GM23338 (cell line): ENCODE measurements around the gene MTOR. TPM values are rescaled to one million over a fixed set of nuclear protein-coding genes. Genes with fewer than 3 reads are reported as not detected.

Source experiments
- ATAC-seq: fragments of 200-7000 bp; cut with Tn5 transposase; 3 replicates; pipeline ENCODE4 v1.9.1; 2020
- DNase-seq: peaks from one replicate; pipeline ENCODE4 v3.0.0-alpha.2; 2015; ENCODE audit warnings: low spot score
- H2AFZ ChIP-seq: fragments of 200-600 bp; sonication (generic); 2 replicates; pipeline ENCODE4 v1.8.0; 2016; ENCODE audit warnings: antibody characterized with exemption, mild to moderate bottlenecking, moderate library complexity
- H3F3A ChIP-seq: fragments of 200-600 bp; sonication (generic); replicated peaks from 2 replicates; pipeline ENCODE4 v1.8.0; 2017; ENCODE audit warnings: antibody characterized with exemption, mixed run types, low read depth
- H3K27ac ChIP-seq: fragments of 200-600 bp; sonication (generic); 2 replicates; pipeline ENCODE4 v1.6.1; 2016; ENCODE audit warnings: low read depth
- H3K27me3 ChIP-seq: fragments of 200-600 bp; sonication (generic); 2 replicates; pipeline ENCODE4 v1.8.0; 2016; ENCODE audit warnings: mild to moderate bottlenecking, mixed run types, moderate library complexity; ENCODE audit not compliant: insufficient read depth
- H3K36me3 ChIP-seq: fragments of 200-600 bp; sonication (generic); 2 replicates; pipeline ENCODE4 v1.8.0; 2016; ENCODE audit warnings: mild to moderate bottlenecking; ENCODE audit not compliant: insufficient read depth
- H3K4me1 ChIP-seq: fragments of 200-600 bp; sonication (generic); 2 replicates; pipeline ENCODE4 v1.8.0; 2016; ENCODE audit warnings: mild to moderate bottlenecking, moderate library complexity; ENCODE audit not compliant: insufficient read depth
- H3K4me2 ChIP-seq: fragments of 200-600 bp; sonication (generic); 2 replicates; pipeline ENCODE4 v1.7.1; 2017; ENCODE audit warnings: mixed run types
- H3K4me3 ChIP-seq: fragments of 200-600 bp; sonication (generic); 2 replicates; pipeline ENCODE4 v1.6.1; 2016; ENCODE audit warnings: mixed run types
- H3K79me2 ChIP-seq: fragments of 200-600 bp; sonication (generic); replicated peaks from 2 replicates; pipeline ENCODE4 v1.8.0; 2017; ENCODE audit warnings: mild to moderate bottlenecking; ENCODE audit not compliant: insufficient read depth
- H3K9me2 ChIP-seq: fragments of 200-600 bp; sonication (generic); 2 replicates; pipeline ENCODE4 v1.8.0; 2017; ENCODE audit not compliant: insufficient read depth
- H4K20me1 ChIP-seq: fragments of 200-600 bp; sonication (generic); replicated peaks from 2 replicates; pipeline ENCODE4 v1.8.0; 2017; ENCODE audit warnings: mild to moderate bottlenecking; ENCODE audit not compliant: insufficient read depth
- H3K27ac Mint-ChIP-seq: 2 replicates; pipeline ENCODE4 v1.8.0; 2020; ENCODE audit warnings: inconsistent platforms, mild to moderate bottlenecking, moderate library complexity, mixed read lengths
- H3K27me3 Mint-ChIP-seq: 3 replicates; pipeline ENCODE4 v1.8.0; 2022; ENCODE audit warnings: low read depth, mild to moderate bottlenecking, moderate library complexity, mixed read lengths, inconsistent platforms; ENCODE audit not compliant: insufficient read depth, poor library complexity
- H3K36me3 Mint-ChIP-seq: 3 replicates; pipeline ENCODE4 v1.8.0; 2021; ENCODE audit warnings: low read depth, mild to moderate bottlenecking, inconsistent platforms, moderate library complexity, mixed read lengths
- H3K4me1 Mint-ChIP-seq: 3 replicates; pipeline ENCODE4 v1.8.0; 2020; ENCODE audit warnings: mild to moderate bottlenecking, inconsistent platforms, mixed read lengths
- H3K4me3 Mint-ChIP-seq: 3 replicates; pipeline ENCODE4 v1.8.0; 2021; ENCODE audit warnings: moderate library complexity, mild to moderate bottlenecking, inconsistent platforms, mixed read lengths
- H3K9me3 Mint-ChIP-seq: 3 replicates; pipeline ENCODE4 v1.8.0; 2020; ENCODE audit warnings: moderate library complexity, mild to moderate bottlenecking, inconsistent platforms, mixed read lengths
- CREB1 ChIP-seq: fragments of 250-450 bp; sonication (Bioruptor Pico); IDR thresholded peaks from 2 replicates; pipeline ENCODE4 v1.5.0; 2020; ENCODE audit warnings: low read depth, mild to moderate bottlenecking, moderate library complexity
- EZH2 ChIP-seq: fragments of 200-600 bp; sonication (generic); IDR thresholded peaks from one replicate; pipeline ENCODE4 v1.8.0; 2017; ENCODE audit warnings: antibody characterized with exemption, mild to moderate bottlenecking, low read depth; ENCODE audit not compliant: unreplicated experiment
- EZH2phosphoT487 ChIP-seq: fragments of 200-600 bp; sonication (generic); IDR thresholded peaks from one replicate; pipeline ENCODE4 v1.8.1; 2018; ENCODE audit warnings: antibody characterized with exemption; ENCODE audit not compliant: unreplicated experiment
- JUNB ChIP-seq: IDR thresholded peaks from one replicate; pipeline ENCODE4 v1.6.1; 2016; ENCODE audit warnings: antibody characterized with exemption; ENCODE audit not compliant: unreplicated experiment
- NANOG ChIP-seq: IDR thresholded peaks from 2 replicates; pipeline ENCODE4 v1.6.1; 2016; ENCODE audit warnings: antibody characterized with exemption, borderline replicate concordance
- POLR2AphosphoS5 ChIP-seq: IDR thresholded peaks from 2 replicates; pipeline ENCODE4 v1.6.1; 2016; ENCODE audit warnings: antibody characterized with exemption, low read depth
- STAT1 ChIP-seq: IDR thresholded peaks from one replicate; pipeline ENCODE4 v1.6.1; 2016; ENCODE audit warnings: antibody characterized with exemption; ENCODE audit not compliant: unreplicated experiment
- ZNF114 ChIP-seq: fragments of 250-450 bp; sonication (Bioruptor Pico); IDR thresholded peaks from 2 replicates; pipeline ENCODE4 v1.5.0; 2020; ENCODE audit warnings: mild to moderate bottlenecking, moderate library complexity
- ZNF331 ChIP-seq: fragments of 250-450 bp; sonication (Bioruptor Pico); IDR thresholded peaks from 2 replicates; pipeline ENCODE4 v1.5.0; 2020; ENCODE audit warnings: low read depth, mild to moderate bottlenecking, moderate library complexity
- polyA plus RNA-seq: library from polyadenylated mRNA; unstranded; fragments of >200 nt; fragmentation: Nextera tagmentation; extraction: Ambion mirVana; gene quantifications from 2 replicates; pipeline ENCODE4 v1.2.1, GENCODE V29; 2016
- total RNA-seq: library from RNA; depleted of rRNA; stranded (reverse); fragments of >200 nt; shearing (Covaris generic); gene quantifications from 2 replicates; pipeline ENCODE4 v1.2.3, GENCODE V29; 2014
- TF ChIP-seq, protein P1 (sequence below): IDR thresholded peaks from 2 replicates; pipeline ENCODE4 v1.6.1; 2016; ENCODE audit warnings: antibody characterized with exemption
- TF ChIP-seq, protein P2 (sequence below), 2 experiments: fragments of 200-600 bp in 1 of 2; sonication (generic) in 1 of 2; conservative IDR thresholded peaks; 2 replicates each; pipeline versions ENCODE4 v1.5.1 to v1.6.1; 2016 to 2017; ENCODE audit warnings: antibody characterized with exemption in 2 of 2, low read depth in 2 of 2, mild to moderate bottlenecking in 2 of 2, moderate library complexity in 1 of 2
- TF ChIP-seq, protein P3 (sequence below): IDR thresholded peaks from one replicate; pipeline ENCODE4 v1.6.1; 2018; ENCODE audit warnings: antibody characterized with exemption; ENCODE audit not compliant: unreplicated experiment
- TF ChIP-seq, protein P4 (sequence below): fragments of 250-450 bp; sonication (Bioruptor Pico); IDR thresholded peaks from 2 replicates; pipeline ENCODE4 v1.5.0; 2020; ENCODE audit warnings: mild to moderate bottlenecking, moderate library complexity

MTOR gene
- total and polyA plus RNA-seq, 2 experiments from 2014 or later: 22.8 to 98.0 TPM

DNA sequence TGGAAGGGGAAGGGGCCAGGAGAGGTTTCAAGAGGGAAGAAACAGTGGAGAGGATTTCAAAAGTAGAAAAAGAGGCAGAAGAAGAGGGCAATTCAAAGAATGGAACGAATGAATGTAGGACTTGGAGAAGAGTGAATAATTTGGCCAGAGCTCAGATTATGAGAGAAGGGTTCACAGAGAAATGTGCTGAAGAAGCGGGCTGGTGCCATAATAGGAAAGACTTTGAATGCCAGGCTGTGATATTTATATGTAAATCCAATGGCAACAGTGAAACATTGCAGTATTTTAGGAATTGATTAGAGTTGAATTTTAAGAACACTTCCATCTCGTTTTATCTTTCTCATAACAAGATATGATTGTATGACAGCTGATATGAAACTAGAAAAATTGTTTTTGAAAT is 109.2 kb downstream of the MTOR start:
- Histone ChIP-seq H4K20me1 (no peaks in the 10 kb centered on the region; the same call in 1 of the 2 replicates), H3K4me2 (no peak overlapping the region), H3K27ac (no peak overlapping the region; the same call in 1 of the 2 replicates), H3K4me1 (no peaks in the 10 kb centered on the region), H3F3A (0 out of 2 replicates have a peak, but pooled peaks cover 9% of the 10 kb centered on the region), H2AFZ (no peak overlapping the region), H3K79me2 (no peaks in the 10 kb centered on the region), H3K4me3 (no peak overlapping the region), H3K9me2 (no peaks in the 10 kb centered on the region), H3K36me3 (peaks cover 30% of the 10 kb centered on the region; the same call in 1 of the 2 replicates), H3K27me3 (no peaks in the 10 kb centered on the region)
- H3K27me3 Mint-ChIP-seq: peaks cover 1% of the 10 kb centered on the region
- H3K4me1 Mint-ChIP-seq: peaks cover 2% of the 10 kb centered on the region; the same call in 2 of the 3 replicates
- H3K36me3 Mint-ChIP-seq: peaks cover 38% of the 10 kb centered on the region
- no peak overlapping the region for H3K4me3 Mint-ChIP-seq
- TF ChIP-seq, protein P1, sequence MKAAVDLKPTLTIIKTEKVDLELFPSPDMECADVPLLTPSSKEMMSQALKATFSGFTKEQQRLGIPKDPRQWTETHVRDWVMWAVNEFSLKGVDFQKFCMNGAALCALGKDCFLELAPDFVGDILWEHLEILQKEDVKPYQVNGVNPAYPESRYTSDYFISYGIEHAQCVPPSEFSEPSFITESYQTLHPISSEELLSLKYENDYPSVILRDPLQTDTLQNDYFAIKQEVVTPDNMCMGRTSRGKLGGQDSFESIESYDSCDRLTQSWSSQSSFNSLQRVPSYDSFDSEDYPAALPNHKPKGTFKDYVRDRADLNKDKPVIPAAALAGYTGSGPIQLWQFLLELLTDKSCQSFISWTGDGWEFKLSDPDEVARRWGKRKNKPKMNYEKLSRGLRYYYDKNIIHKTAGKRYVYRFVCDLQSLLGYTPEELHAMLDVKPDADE: no peak
- TF ChIP-seq EZH2: no peak
- TF ChIP-seq CREB1 (CRISPR knock-in tag): no peak
- TF ChIP-seq EZH2phosphoT487: no peak
- TF ChIP-seq, protein P2, sequence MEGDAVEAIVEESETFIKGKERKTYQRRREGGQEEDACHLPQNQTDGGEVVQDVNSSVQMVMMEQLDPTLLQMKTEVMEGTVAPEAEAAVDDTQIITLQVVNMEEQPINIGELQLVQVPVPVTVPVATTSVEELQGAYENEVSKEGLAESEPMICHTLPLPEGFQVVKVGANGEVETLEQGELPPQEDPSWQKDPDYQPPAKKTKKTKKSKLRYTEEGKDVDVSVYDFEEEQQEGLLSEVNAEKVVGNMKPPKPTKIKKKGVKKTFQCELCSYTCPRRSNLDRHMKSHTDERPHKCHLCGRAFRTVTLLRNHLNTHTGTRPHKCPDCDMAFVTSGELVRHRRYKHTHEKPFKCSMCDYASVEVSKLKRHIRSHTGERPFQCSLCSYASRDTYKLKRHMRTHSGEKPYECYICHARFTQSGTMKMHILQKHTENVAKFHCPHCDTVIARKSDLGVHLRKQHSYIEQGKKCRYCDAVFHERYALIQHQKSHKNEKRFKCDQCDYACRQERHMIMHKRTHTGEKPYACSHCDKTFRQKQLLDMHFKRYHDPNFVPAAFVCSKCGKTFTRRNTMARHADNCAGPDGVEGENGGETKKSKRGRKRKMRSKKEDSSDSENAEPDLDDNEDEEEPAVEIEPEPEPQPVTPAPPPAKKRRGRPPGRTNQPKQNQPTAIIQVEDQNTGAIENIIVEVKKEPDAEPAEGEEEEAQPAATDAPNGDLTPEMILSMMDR (conservative IDR thresholded peaks at IDR 0.05; ENCODE audit: low read depth in 2 of 2): no peak
- no peak for TF ChIP-seq ZNF331 (CRISPR knock-in tag)
- TF ChIP-seq JUNB: no peak
- TF ChIP-seq, protein P3, sequence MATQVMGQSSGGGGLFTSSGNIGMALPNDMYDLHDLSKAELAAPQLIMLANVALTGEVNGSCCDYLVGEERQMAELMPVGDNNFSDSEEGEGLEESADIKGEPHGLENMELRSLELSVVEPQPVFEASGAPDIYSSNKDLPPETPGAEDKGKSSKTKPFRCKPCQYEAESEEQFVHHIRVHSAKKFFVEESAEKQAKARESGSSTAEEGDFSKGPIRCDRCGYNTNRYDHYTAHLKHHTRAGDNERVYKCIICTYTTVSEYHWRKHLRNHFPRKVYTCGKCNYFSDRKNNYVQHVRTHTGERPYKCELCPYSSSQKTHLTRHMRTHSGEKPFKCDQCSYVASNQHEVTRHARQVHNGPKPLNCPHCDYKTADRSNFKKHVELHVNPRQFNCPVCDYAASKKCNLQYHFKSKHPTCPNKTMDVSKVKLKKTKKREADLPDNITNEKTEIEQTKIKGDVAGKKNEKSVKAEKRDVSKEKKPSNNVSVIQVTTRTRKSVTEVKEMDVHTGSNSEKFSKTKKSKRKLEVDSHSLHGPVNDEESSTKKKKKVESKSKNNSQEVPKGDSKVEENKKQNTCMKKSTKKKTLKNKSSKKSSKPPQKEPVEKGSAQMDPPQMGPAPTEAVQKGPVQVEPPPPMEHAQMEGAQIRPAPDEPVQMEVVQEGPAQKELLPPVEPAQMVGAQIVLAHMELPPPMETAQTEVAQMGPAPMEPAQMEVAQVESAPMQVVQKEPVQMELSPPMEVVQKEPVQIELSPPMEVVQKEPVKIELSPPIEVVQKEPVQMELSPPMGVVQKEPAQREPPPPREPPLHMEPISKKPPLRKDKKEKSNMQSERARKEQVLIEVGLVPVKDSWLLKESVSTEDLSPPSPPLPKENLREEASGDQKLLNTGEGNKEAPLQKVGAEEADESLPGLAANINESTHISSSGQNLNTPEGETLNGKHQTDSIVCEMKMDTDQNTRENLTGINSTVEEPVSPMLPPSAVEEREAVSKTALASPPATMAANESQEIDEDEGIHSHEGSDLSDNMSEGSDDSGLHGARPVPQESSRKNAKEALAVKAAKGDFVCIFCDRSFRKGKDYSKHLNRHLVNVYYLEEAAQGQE: no peak
- TF ChIP-seq ZNF114: no peak
- TF ChIP-seq STAT1: no peak
- TF ChIP-seq NANOG: no peak
- TF ChIP-seq, protein P4, sequence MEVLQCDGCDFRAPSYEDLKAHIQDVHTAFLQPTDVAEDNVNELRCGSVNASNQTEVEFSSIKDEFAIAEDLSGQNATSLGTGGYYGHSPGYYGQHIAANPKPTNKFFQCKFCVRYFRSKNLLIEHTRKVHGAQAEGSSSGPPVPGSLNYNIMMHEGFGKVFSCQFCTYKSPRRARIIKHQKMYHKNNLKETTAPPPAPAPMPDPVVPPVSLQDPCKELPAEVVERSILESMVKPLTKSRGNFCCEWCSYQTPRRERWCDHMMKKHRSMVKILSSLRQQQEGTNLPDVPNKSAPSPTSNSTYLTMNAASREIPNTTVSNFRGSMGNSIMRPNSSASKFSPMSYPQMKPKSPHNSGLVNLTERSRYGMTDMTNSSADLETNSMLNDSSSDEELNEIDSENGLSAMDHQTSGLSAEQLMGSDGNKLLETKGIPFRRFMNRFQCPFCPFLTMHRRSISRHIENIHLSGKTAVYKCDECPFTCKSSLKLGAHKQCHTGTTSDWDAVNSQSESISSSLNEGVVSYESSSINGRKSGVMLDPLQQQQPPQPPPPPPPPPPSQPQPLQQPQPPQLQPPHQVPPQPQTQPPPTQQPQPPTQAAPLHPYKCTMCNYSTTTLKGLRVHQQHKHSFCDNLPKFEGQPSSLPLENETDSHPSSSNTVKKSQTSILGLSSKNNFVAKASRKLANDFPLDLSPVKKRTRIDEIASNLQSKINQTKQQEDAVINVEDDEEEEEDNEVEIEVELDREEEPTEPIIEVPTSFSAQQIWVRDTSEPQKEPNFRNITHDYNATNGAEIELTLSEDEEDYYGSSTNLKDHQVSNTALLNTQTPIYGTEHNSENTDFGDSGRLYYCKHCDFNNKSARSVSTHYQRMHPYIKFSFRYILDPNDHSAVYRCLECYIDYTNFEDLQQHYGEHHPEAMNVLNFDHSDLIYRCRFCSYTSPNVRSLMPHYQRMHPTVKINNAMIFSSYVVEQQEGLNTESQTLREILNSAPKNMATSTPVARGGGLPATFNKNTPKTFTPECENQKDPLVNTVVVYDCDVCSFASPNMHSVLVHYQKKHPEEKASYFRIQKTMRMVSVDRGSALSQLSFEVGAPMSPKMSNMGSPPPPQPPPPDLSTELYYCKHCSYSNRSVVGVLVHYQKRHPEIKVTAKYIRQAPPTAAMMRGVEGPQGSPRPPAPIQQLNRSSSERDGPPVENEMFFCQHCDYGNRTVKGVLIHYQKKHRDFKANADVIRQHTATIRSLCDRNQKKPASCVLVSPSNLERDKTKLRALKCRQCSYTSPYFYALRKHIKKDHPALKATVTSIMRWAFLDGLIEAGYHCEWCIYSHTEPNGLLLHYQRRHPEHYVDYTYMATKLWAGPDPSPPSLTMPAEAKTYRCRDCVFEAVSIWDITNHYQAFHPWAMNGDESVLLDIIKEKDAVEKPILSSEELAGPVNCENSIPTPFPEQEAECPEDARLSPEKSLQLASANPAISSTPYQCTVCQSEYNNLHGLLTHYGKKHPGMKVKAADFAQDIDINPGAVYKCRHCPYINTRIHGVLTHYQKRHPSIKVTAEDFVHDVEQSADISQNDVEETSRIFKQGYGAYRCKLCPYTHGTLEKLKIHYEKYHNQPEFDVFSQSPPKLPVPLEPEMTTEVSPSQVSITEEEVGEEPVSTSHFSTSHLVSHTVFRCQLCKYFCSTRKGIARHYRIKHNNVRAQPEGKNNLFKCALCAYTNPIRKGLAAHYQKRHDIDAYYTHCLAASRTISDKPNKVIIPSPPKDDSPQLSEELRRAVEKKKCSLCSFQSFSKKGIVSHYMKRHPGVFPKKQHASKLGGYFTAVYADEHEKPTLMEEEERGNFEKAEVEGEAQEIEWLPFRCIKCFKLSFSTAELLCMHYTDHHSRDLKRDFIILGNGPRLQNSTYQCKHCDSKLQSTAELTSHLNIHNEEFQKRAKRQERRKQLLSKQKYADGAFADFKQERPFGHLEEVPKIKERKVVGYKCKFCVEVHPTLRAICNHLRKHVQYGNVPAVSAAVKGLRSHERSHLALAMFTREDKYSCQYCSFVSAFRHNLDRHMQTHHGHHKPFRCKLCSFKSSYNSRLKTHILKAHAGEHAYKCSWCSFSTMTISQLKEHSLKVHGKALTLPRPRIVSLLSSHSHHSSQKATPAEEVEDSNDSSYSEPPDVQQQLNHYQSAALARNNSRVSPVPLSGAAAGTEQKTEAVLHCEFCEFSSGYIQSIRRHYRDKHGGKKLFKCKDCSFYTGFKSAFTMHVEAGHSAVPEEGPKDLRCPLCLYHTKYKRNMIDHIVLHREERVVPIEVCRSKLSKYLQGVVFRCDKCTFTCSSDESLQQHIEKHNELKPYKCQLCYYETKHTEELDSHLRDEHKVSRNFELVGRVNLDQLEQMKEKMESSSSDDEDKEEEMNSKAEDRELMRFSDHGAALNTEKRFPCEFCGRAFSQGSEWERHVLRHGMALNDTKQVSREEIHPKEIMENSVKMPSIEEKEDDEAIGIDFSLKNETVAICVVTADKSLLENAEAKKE: no peak
- no peak for TF ChIP-seq POLR2AphosphoS5
- H3K9me3 Mint-ChIP-seq: no peaks in the 10 kb centered on the region
- no peak for ATAC-seq
- no peak overlapping the region for H3K27ac Mint-ChIP-seq
- DNase-seq: no peak
